Right atrium auricular region (tissue), 2 donors: ENCODE results near the gene LBHD2. TPM values are rescaled to one million over a fixed set of nuclear protein-coding genes. Genes with fewer than 3 reads are reported as not detected.

Source experiments
- DNase-seq: peaks from one replicate; pipeline ENCODE4 v3.0.0-alpha.2; 2019; ENCODE audit warnings: low spot score
- H3K27ac ChIP-seq, 2 donors: fragments of 200-600 bp; sonication (generic); 1 replicate in 1 of 2; 2 replicates in 1 of 2; pipeline ENCODE4 v1.5.1; 2016 to 2019
- H3K27me3 ChIP-seq, 2 donors: fragments of 200-600 bp; sonication (generic); one replicate each; pipeline versions ENCODE4 v1.5.1 to v1.6.0; 2017 to 2019
- H3K36me3 ChIP-seq: fragments of 200-600 bp; sonication (generic); one replicate; pipeline ENCODE4 v1.5.1; 2016
- H3K4me1 ChIP-seq, 2 donors: fragments of 200-600 bp; sonication (generic); one replicate each; pipeline versions ENCODE4 v1.5.1 to v1.6.0; 2017 to 2019
- H3K4me3 ChIP-seq, 2 donors: fragments of 200-600 bp; sonication (generic); 1 replicate in 1 of 2; 2 replicates in 1 of 2; pipeline ENCODE4 v1.5.1; 2017 to 2019; ENCODE audit warnings: mild to moderate bottlenecking in 1 of 2, moderate library complexity in 1 of 2
- H3K9me3 ChIP-seq, 2 donors: fragments of 200-600 bp; sonication (generic); one replicate each; pipeline ENCODE4 v1.5.1; 2019
- CTCF ChIP-seq, 2 donors: fragments of 200-600 bp; sonication (generic); IDR thresholded peaks; one replicate each; pipeline ENCODE4 v1.5.1; 2019; ENCODE audit warnings: antibody characterized with exemption in 2 of 2
- total RNA-seq, 2 donors: library from RNA; depleted of rRNA; stranded (reverse); fragments of >200 nt; gene quantifications; one replicate each; pipeline ENCODE4 v1.1.0, GENCODE V29; 2016

LBHD2 gene
- total RNA-seq, 2 donors from 2014 or later, result not detected

- Histone ChIP-seq H3K27me3 (no peaks in the 10 kb centered on the region), H3K27ac (no peak overlapping the region), H3K36me3 (peaks cover 30% of the 10 kb centered on the region), H3K4me3 (no peak overlapping the region), H3K9me3 (no peaks in the 10 kb centered on the region), H3K4me1 (peaks cover 0 to 37% of the 10 kb centered on the region in 2 donors)
- TF ChIP-seq CTCF (IDR thresholded peaks at IDR 0.05), result no peak
- no peak for DNase-seq
Observed at GRCh38 chr14:103133210-103134140, 49.5 kb downstream of the LBHD2 start.

- Histone ChIP-seq H3K27me3 (no peaks in the 10 kb centered on the region), H3K9me3 (no peaks in the 10 kb centered on the region), H3K27ac (no peak overlapping the region), H3K4me3 (no peak overlapping the region), H3K4me1 (peaks cover 0 to 37% of the 10 kb centered on the region in 2 donors), H3K36me3 (peaks cover 30% of the 10 kb centered on the region)
- no peak for TF ChIP-seq CTCF (IDR thresholded peaks at IDR 0.05)
- DNase-seq, result no peak
Observed at GRCh38 chr14:103134405-103134804, 50.4 kb downstream of the LBHD2 start.

GRCh38 chr14:103134919-103135318, 50.9 kb downstream of the LBHD2 start:
- Histone ChIP-seq H3K4me3 (no peak overlapping the region), H3K4me1 (peaks cover 0 to 34% of the 10 kb centered on the region in 2 donors), H3K9me3 (no peaks in the 10 kb centered on the region), H3K27ac (no peak overlapping the region), H3K27me3 (no peaks in the 10 kb centered on the region), H3K36me3 (peaks cover 30% of the 10 kb centered on the region)
- no peak for TF ChIP-seq CTCF (IDR thresholded peaks at IDR 0.05)
- no peak for DNase-seq

- Histone ChIP-seq H3K36me3 (peaks cover 24% of the 10 kb centered on the region), H3K27me3 (no peaks in the 10 kb centered on the region), H3K27ac (no peak overlapping the region), H3K4me3 (no peak overlapping the region), H3K9me3 (no peaks in the 10 kb centered on the region), H3K4me1 (peaks cover 0 to 28% of the 10 kb centered on the region in 2 donors)
- no peak for DNase-seq
- no peak for TF ChIP-seq CTCF (IDR thresholded peaks at IDR 0.05)
Observed at GRCh38 chr14:103135333-103136260, 51.6 kb downstream of the LBHD2 start.

- Histone ChIP-seq H3K36me3 (peaks cover 23% of the 10 kb centered on the region), H3K4me3 (no peak overlapping the region), H3K27ac (no peak overlapping the region), H3K27me3 (no peaks in the 10 kb centered on the region), H3K9me3 (no peaks in the 10 kb centered on the region), H3K4me1 (peaks cover 0 to 21% of the 10 kb centered on the region in 2 donors)
- TF ChIP-seq CTCF (IDR thresholded peaks at IDR 0.05), result no peak
- DNase-seq, result no peak
Observed at GRCh38 chr14:103136388-103137271, 52.6 kb downstream of the LBHD2 start.
